ENCODE data around the gene CARMIL1. TPM values are rescaled to one million over a fixed set of nuclear protein-coding genes. Genes with fewer than 3 reads are reported as not detected.

The CARMIL1 gene
- total RNA-seq, 4 donors from 2014 or later, result 13.9 to 47.6 (median 30.4) TPM

- no peak for TF ChIP-seq CTCF (IDR thresholded peaks at IDR 0.05; ENCODE audit: low read depth)
These were observed 128.3 kb downstream of the CARMIL1 start for GRCh38 chr6:25407431-25407830.

GRCh38 chr6:25410102-25410501, 130.9 kb downstream of the CARMIL1 start:
- TF ChIP-seq CTCF (IDR thresholded peaks at IDR 0.05; ENCODE audit: low read depth), result no peak

- no peak for TF ChIP-seq CTCF (IDR thresholded peaks at IDR 0.05; ENCODE audit: low read depth)
These were observed 132.3 kb downstream of the CARMIL1 start for GRCh38 chr6:25411316-25411950.

- TF ChIP-seq CTCF (IDR thresholded peaks at IDR 0.05; ENCODE audit: low read depth), result no peak
These were observed 134.2 kb downstream of the CARMIL1 start for GRCh38 chr6:25413207-25413905.

- no peak for TF ChIP-seq CTCF (IDR thresholded peaks at IDR 0.05; ENCODE audit: low read depth)
These were observed 135.0 kb downstream of the CARMIL1 start for GRCh38 chr6:25414168-25414567.

GRCh38 chr6:25414755-25415154, 135.6 kb downstream of the CARMIL1 start:
- no peak for TF ChIP-seq CTCF (IDR thresholded peaks at IDR 0.05; ENCODE audit: low read depth)

GRCh38 chr6:25415274-25415673, 136.1 kb downstream of the CARMIL1 start:
- no peak for TF ChIP-seq CTCF (IDR thresholded peaks at IDR 0.05; ENCODE audit: low read depth)

Measured in subcutaneous adipose tissue (tissue), 4 donors.